HCT116 (cell line): Measurements from ENCODE around the gene ORC5.

Experiments
- ATF3 ChIP-seq: IDR thresholded peaks from 2 replicates; pipeline ENCODE4 v1.6.1; 2012
- CTCF ChIP-seq, 3 experiments: fragments of 200-600 bp in 1 of 3; sonication (generic) in 1 of 3; IDR thresholded peaks in 2 of 3; conservative IDR thresholded peaks in 1 of 3; 2 replicates each; pipeline ENCODE4 v1.5.1; 2012 to 2017; ENCODE audit warnings: low read depth in 2 of 3, low read length in 2 of 3, antibody characterized with exemption in 1 of 3, borderline replicate concordance in 1 of 3, control low read depth in 1 of 3, mild to moderate bottlenecking in 1 of 3, mixed read lengths in 1 of 3, mixed run types in 1 of 3, moderate library complexity in 1 of 3; ENCODE audit not compliant: insufficient read depth in 1 of 3
- EGR1 ChIP-seq: IDR thresholded peaks from 2 replicates; pipeline ENCODE4 v1.6.1; 2012; ENCODE audit warnings: low read depth
- EZH2 ChIP-seq: fragments of 200-600 bp; sonication (generic); IDR thresholded peaks from 2 replicates; pipeline ENCODE4 v1.6.1; 2017; ENCODE audit warnings: antibody characterized with exemption, mixed run types
- JUND ChIP-seq: IDR thresholded peaks from 2 replicates; pipeline ENCODE4 v1.6.1; 2012
- MAX ChIP-seq: IDR thresholded peaks from 2 replicates; pipeline ENCODE4 v1.6.1; 2012
- POLR2A ChIP-seq: IDR thresholded peaks from 2 replicates; pipeline ENCODE4 v1.7.0; 2011; ENCODE audit warnings: borderline replicate concordance; ENCODE audit not compliant: insufficient read depth, insufficient read length; ENCODE audit errors: extremely low read depth
- POLR2AphosphoS5 ChIP-seq: IDR thresholded peaks from 2 replicates; pipeline ENCODE4 v1.6.1; 2011; ENCODE audit warnings: mild to moderate bottlenecking, low read depth, low read length, moderate library complexity
- TCF7L2 ChIP-seq: IDR thresholded peaks from 2 replicates; pipeline ENCODE4 v1.7.0; 2011; ENCODE audit warnings: borderline replicate concordance, inconsistent platforms; ENCODE audit not compliant: insufficient read depth, insufficient read length; ENCODE audit errors: extremely low read depth
- ZNF274 ChIP-seq: fragments of 200-500 bp; sonication (Bioruptor generic); IDR thresholded peaks from 2 replicates; pipeline ENCODE4 v1.6.1; 2014; ENCODE audit warnings: mild to moderate bottlenecking, low read depth, low read length, inconsistent platforms

- TF ChIP-seq CTCF (IDR thresholded peaks at IDR 0.05 in 2 of 3, conservative IDR thresholded peaks at IDR 0.05 in 1 of 3; ENCODE audit: borderline replicate concordance in 1 of 3, insufficient read depth in 1 of 3, low read depth in 2 of 3, low read length in 2 of 3) (no peak), EGR1 (no peak), POLR2A (no peak), ATF3 (no peak), TCF7L2 (no peak), JUND (no peak), POLR2AphosphoS5 (no peak), ZNF274 (no peak), EZH2 (no peak), MAX (no peak)
These were observed 81.4 kb downstream of the ORC5 start for GRCh38 chr7:104126411-104126841.
